ENCODE data around the gene ZP3. TPM values are rescaled to one million over a fixed set of nuclear protein-coding genes. Genes with fewer than 3 reads are reported as not detected.
A peak's percentile ranks its signal among the peaks of the same experiment; 100 is the strongest.

The ZP3 gene
- total and polyA plus RNA-seq, 2 of the 8 experiments (the other 6 are each of a cell fraction or from before 2014, with no cell fraction given): 1.5 to 2.4 TPM

- Histone ChIP-seq H3K4me1 (replicated peaks in 1 of 4; ENCODE audit: control insufficient read depth in 3 of 4, insufficient read depth in 4 of 4, low read length in 3 of 4) (peaks cover 3 to 9% (median 5%) of the 10 kb centered on the region in 4 experiments), H3K18ac (ENCODE audit: extremely low read depth, low read length) (no peak overlapping the region), H2BK5ac (ENCODE audit: low read depth, low read length) (no peak overlapping the region), H2AK5ac (ENCODE audit: low read depth, low read length) (no peak overlapping the region), H3K23me2 (ENCODE audit: low read depth, low read length) (no peaks in the 10 kb centered on the region), H2BK12ac (ENCODE audit: low read depth, low read length) (0 out of 2 replicates have a peak overlapping the region, but pooled peaks have one; percentile 85), H3K56ac (replicated peaks; ENCODE audit: insufficient read length, low read depth, low read length) (no peak overlapping the region), H3K4me2 (ENCODE audit: insufficient read depth in 1 of 2, low read depth in 2 of 2, low read length in 2 of 2) (peak overlapping the region in 1 of 2 experiments; percentile 37; a peak in 1 of 4 replicates), H4K8ac (ENCODE audit: extremely low read depth, insufficient read depth, low read length) (no peak overlapping the region; the same call in 1 of the 2 replicates), H4K5ac (ENCODE audit: insufficient read length, low read depth, low read length) (no peak overlapping the region), H3K79me1 (ENCODE audit: low read depth, low read length) (no peaks in the 10 kb centered on the region), H3K9ac (replicated peaks in 1 of 4; ENCODE audit: extremely low read depth in 1 of 4, low read depth in 3 of 4, low read length in 3 of 4) (no peak overlapping the region), H2AFZ (ENCODE audit: low read length) (no peak overlapping the region), H3K36me3 (ENCODE audit: control insufficient read depth in 2 of 4, insufficient read depth in 4 of 4, low read length in 3 of 4) (no peaks in the 10 kb centered on the region), H3K23ac (ENCODE audit: insufficient read length) (no peak overlapping the region), H3K9me3 (ENCODE audit: insufficient read depth in 2 of 2, low read depth in 1 of 2, low read length in 1 of 2) (no peaks in the 10 kb centered on the region), H4K91ac (replicated peaks; ENCODE audit: insufficient read length, low read length) (no peak overlapping the region), H3K4ac (replicated peaks; ENCODE audit: insufficient read length, low read depth, low read length) (no peak overlapping the region), H2BK20ac (ENCODE audit: low read length) (no peak overlapping the region; the same call in 1 of the 2 replicates), H2BK120ac (replicated peaks; ENCODE audit: low read depth, low read length) (no peak overlapping the region), H2BK15ac (ENCODE audit: low read length) (no peak overlapping the region), H3K27ac (ENCODE audit: low read depth, low read length) (peak overlapping the region; percentile 5; the same call in 1 of the 2 replicates), H3K79me2 (ENCODE audit: control insufficient read depth in 1 of 2, insufficient read depth in 2 of 2, low read length in 2 of 2) (no peaks in the 10 kb centered on the region), H4K20me1 (replicated peaks in 1 of 2; ENCODE audit: control insufficient read depth in 1 of 2, insufficient read depth in 2 of 2, low read length in 2 of 2) (no peaks in the 10 kb centered on the region), H3K27me3 (replicated peaks in 1 of 4; ENCODE audit: control insufficient read depth in 3 of 4, extremely low read depth in 1 of 4, insufficient read depth in 3 of 4, low read length in 3 of 4) (no peaks in the 10 kb centered on the region), H3K4me3 (ENCODE audit: extremely low read depth in 1 of 4, insufficient read depth in 2 of 4, low read depth in 3 of 4, low read length in 4 of 4) (no peak overlapping the region), H3K14ac (ENCODE audit: insufficient read length) (no peak overlapping the region)
- FAIRE-seq (no peak), DNase-seq (ENCODE audit: low read depth in 1 of 2, low spot score in 2 of 2) (no peak)
- 81% methylated on average over 15 of the region's 15 CpGs; no CpG with 5 or more reads in 1 of the 2 experiments for WGBS, 2 experiments (ENCODE audit: extremely low coverage in 1 of 2, insufficient coverage in 1 of 2, insufficient read length in 1 of 2, insufficient replicate concordance in 2 of 2, low coverage in 1 of 2, low lambda C conversion rate in 2 of 2, missing lambda C conversion rate in 1 of 2)
- ChIA-PET POLR2A (ENCODE audit: partially characterized antibody) (interaction anchor here (0.8 to 1.4 kb wide), 6 partner anchors 10 to 105 kb away, joined by 3 to 5 read pairs (median 4); no protein-coding TSS in a partner anchor), CTCF (ENCODE audit: partially characterized antibody) (interaction anchor here (1.0 to 1.2 kb wide), 3 partner anchors 9 to 89 kb away, joined by 3 to 4 read pairs (median 4); no protein-coding TSS in a partner anchor)
- TF ChIP-seq FOSL1 (IDR thresholded peaks at IDR 0.05; ENCODE audit: insufficient read depth, low read depth, low read length) (no peak), EP300 (IDR thresholded peaks at IDR 0.05; ENCODE audit: borderline replicate concordance in 1 of 2, low read depth in 2 of 2, low read length in 2 of 2) (no peak), BRCA1 (IDR thresholded peaks at IDR 0.05; ENCODE audit: low read depth, low read length) (no peak), TBP (IDR thresholded peaks at IDR 0.05; ENCODE audit: low read depth, low read length) (no peak), SUZ12 (IDR thresholded peaks at IDR 0.05; ENCODE audit: low read length) (no peak), ATF3 (IDR thresholded peaks at IDR 0.05; ENCODE audit: insufficient read depth, low read depth, low read length) (no peak), TEAD4 (IDR thresholded peaks at IDR 0.05; ENCODE audit: low read depth, low read length) (no peak), CTBP2 (IDR thresholded peaks at IDR 0.05; ENCODE audit: borderline replicate concordance, insufficient read depth, insufficient read length, low read length) (no peak), PHF8 (conservative IDR thresholded peaks at IDR 0.05; ENCODE audit: low read depth, low read length) (no peak), CBX8 (IDR thresholded peaks at IDR 0.05; ENCODE audit: borderline replicate concordance, low read depth, low read length) (no peak), BACH1 (IDR thresholded peaks at IDR 0.05; ENCODE audit: low read length) (no peak)
Measured at GRCh38 chr7:76423666-76424412, 911 bp upstream of the ZP3 start.
